Skin of body (tissue), 2 donors: Measurements from ENCODE around the gene SLC9A3. TPM values are rescaled to one million over a fixed set of nuclear protein-coding genes. Genes with fewer than 3 reads are reported as not detected.

Experiments used
- DNase-seq: peaks from one replicate; lab custom pipeline; 2025; lab: John Stamatoyannopoulos, UW
- total RNA-seq: library from RNA; depleted of rRNA; stranded (reverse); fragments of >200 nt; gene quantifications from one replicate; pipeline ENCODE4 v1.2.3, GENCODE V29; 2014

Gene SLC9A3
- total RNA-seq, 1 donor from 2014 or later: 1.5 TPM

- DNase-seq: no peak
Observed at GRCh38 chr5:446066-446882, 78.0 kb downstream of the SLC9A3 start.

- DNase-seq: no peak
Observed at GRCh38 chr5:445591-445990, 78.7 kb downstream of the SLC9A3 start.

GRCh38 chr5:444226-444625, 80.0 kb downstream of the SLC9A3 start:
- no peak for DNase-seq

GRCh38 chr5:443239-444151, 80.8 kb downstream of the SLC9A3 start:
- no peak for DNase-seq

- DNase-seq: no peak
Observed at GRCh38 chr5:442335-443238, 81.7 kb downstream of the SLC9A3 start, which contains the start of gene EXOC3. Gene EXOC3, plus strand, starts transcription at chr5:443176. Its CDS starts 3,030 bp downstream, at chr5:446206.

GRCh38 chr5:441996-442334, 82.3 kb downstream of the SLC9A3 start:
- DNase-seq: no peak

- DNase-seq: no peak
Observed at GRCh38 chr5:440401-441201, 83.6 kb downstream of the SLC9A3 start.

GRCh38 chr5:439636-440035, 84.6 kb downstream of the SLC9A3 start:
- DNase-seq: no peak

- DNase-seq: no peak
Observed at GRCh38 chr5:439181-439580, 85.1 kb downstream of the SLC9A3 start.

GRCh38 chr5:438481-438981, 85.7 kb downstream of the SLC9A3 start:
- no peak for DNase-seq

- no peak for DNase-seq
Observed at GRCh38 chr5:437281-437771, 86.9 kb downstream of the SLC9A3 start.

- DNase-seq: no peak
Observed at GRCh38 chr5:436641-436975, 87.6 kb downstream of the SLC9A3 start.

GRCh38 chr5:435961-436640, 88.1 kb downstream of the SLC9A3 start:
- DNase-seq: no peak

GRCh38 chr5:435156-435790, 89.0 kb downstream of the SLC9A3 start:
- DNase-seq: no peak

GRCh38 chr5:434443-435146, 89.7 kb downstream of the SLC9A3 start:
- no peak for DNase-seq

- no peak for DNase-seq
Observed at GRCh38 chr5:433836-434235, 90.4 kb downstream of the SLC9A3 start.

- no peak for DNase-seq
Observed at GRCh38 chr5:432928-433791, 91.1 kb downstream of the SLC9A3 start.
